ENCODE data around the gene MAML3. TPM values are rescaled to one million over a fixed set of nuclear protein-coding genes. Genes with fewer than 3 reads are reported as not detected.

MAML3 gene
- total and polyA plus RNA-seq, 2 experiments from 2014 or later, result 4.1 to 11.2 TPM

DNA sequence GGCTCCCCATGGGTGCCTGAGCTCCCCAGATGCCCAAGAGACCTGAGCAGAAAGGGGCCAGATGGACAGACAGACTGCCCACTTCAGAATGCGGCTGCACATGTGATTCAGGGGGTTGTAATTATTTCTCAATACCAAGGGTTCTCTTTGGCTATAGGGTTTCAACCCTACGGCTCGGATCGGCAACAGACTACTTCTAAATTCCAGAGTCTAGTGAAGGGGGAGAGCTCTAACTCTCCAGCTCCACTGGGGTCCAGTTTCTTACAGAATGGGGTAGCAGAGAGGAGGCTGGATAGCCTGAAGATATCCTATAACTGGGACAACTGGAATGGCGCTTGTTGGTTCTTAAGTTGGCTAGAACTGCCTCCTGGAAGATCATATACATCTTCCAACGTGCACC, 352.1 kb downstream of the MAML3 start:
- H3K27me3 ChIP-seq, result no peaks in the 10 kb centered on the region
- TF ChIP-seq, protein P1, sequence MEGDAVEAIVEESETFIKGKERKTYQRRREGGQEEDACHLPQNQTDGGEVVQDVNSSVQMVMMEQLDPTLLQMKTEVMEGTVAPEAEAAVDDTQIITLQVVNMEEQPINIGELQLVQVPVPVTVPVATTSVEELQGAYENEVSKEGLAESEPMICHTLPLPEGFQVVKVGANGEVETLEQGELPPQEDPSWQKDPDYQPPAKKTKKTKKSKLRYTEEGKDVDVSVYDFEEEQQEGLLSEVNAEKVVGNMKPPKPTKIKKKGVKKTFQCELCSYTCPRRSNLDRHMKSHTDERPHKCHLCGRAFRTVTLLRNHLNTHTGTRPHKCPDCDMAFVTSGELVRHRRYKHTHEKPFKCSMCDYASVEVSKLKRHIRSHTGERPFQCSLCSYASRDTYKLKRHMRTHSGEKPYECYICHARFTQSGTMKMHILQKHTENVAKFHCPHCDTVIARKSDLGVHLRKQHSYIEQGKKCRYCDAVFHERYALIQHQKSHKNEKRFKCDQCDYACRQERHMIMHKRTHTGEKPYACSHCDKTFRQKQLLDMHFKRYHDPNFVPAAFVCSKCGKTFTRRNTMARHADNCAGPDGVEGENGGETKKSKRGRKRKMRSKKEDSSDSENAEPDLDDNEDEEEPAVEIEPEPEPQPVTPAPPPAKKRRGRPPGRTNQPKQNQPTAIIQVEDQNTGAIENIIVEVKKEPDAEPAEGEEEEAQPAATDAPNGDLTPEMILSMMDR (IDR thresholded peaks at IDR 0.05; ENCODE audit: poor library complexity), result no peak
- TF ChIP-seq EZH2 (IDR thresholded peaks at IDR 0.05; ENCODE audit: borderline replicate concordance), result no peak
- TF ChIP-seq EZH2phosphoT487 (IDR thresholded peaks at IDR 0.05; ENCODE audit: low read depth, severe bottlenecking, unreplicated experiment), result no peak
- H3K9me2 ChIP-seq (replicated peaks; ENCODE audit: insufficient read depth), result no peaks in the 10 kb centered on the region
- H3K27ac ChIP-seq, result no peak overlapping the region
- H4K20me1 ChIP-seq (ENCODE audit: insufficient read depth, poor library complexity, severe bottlenecking), result no peaks in the 10 kb centered on the region
- H3K79me2 ChIP-seq, result peaks cover 3% of the 10 kb centered on the region
- H3K4me1 ChIP-seq (ENCODE audit: insufficient read depth), result peaks cover 18% of the 10 kb centered on the region
- H3K36me3 ChIP-seq (replicated peaks; ENCODE audit: insufficient read depth, low read depth), result no peaks in the 10 kb centered on the region
- no peak overlapping the region for H3K4me3 ChIP-seq
- 92% methylated on average over 6 of the region's 6 CpGs for WGBS (ENCODE audit: low lambda C conversion rate, missing lambda C conversion rate)
- H3K9me3 ChIP-seq (ENCODE audit: low read depth), result no peaks in the 10 kb centered on the region
- DNase-seq (ENCODE audit: low spot score), result no peak
- H3K4me2 ChIP-seq, result no peak overlapping the region
- no peak overlapping the region for H2AFZ ChIP-seq

DNA sequence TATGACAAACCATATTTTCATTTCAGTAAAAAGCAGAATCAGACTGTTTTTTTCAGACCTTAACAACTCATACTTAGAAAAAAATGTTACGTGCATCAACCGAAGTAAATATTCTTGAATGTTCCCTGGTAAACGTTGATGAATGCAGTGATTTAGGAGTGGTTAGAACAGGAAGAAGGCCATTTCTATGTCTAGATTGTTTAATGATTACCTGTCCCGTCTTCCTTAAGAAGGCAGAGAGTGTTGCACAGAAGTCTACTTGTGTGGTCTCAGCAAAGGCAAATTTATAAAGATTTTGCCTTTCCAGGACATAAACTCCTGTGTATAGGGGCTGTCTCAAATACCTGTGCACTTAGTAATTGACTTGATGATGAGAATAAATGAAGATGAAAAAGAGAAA, 353.9 kb downstream of the MAML3 start:
- no peak for DNase-seq (ENCODE audit: low spot score)
- H2AFZ ChIP-seq, result no peak overlapping the region
- peak overlapping the region; percentile 58 for H3K4me2 ChIP-seq
- no peaks in the 10 kb centered on the region for H3K79me2 ChIP-seq
- H3K27ac ChIP-seq, result peak overlapping the region; percentile 58
- WGBS (ENCODE audit: low lambda C conversion rate, missing lambda C conversion rate), result 37% methylated on average over 4 of the region's 4 CpGs
- H3K27me3 ChIP-seq, result no peaks in the 10 kb centered on the region
- no peaks in the 10 kb centered on the region for H3K36me3 ChIP-seq (replicated peaks; ENCODE audit: insufficient read depth, low read depth)
- peaks cover 18% of the 10 kb centered on the region for H3K4me1 ChIP-seq (ENCODE audit: insufficient read depth)
- H4K20me1 ChIP-seq (ENCODE audit: insufficient read depth, poor library complexity, severe bottlenecking), result no peaks in the 10 kb centered on the region
- H3K9me2 ChIP-seq (replicated peaks; ENCODE audit: insufficient read depth), result no peaks in the 10 kb centered on the region
- H3K4me3 ChIP-seq, result no peak overlapping the region
- TF ChIP-seq EZH2phosphoT487 (IDR thresholded peaks at IDR 0.05; ENCODE audit: low read depth, severe bottlenecking, unreplicated experiment) (no peak), EZH2 (IDR thresholded peaks at IDR 0.05; ENCODE audit: borderline replicate concordance) (no peak)
- TF ChIP-seq, protein P1 (IDR thresholded peaks at IDR 0.05; ENCODE audit: poor library complexity), result no peak
- no peaks in the 10 kb centered on the region for H3K9me3 ChIP-seq (ENCODE audit: low read depth)

DNA sequence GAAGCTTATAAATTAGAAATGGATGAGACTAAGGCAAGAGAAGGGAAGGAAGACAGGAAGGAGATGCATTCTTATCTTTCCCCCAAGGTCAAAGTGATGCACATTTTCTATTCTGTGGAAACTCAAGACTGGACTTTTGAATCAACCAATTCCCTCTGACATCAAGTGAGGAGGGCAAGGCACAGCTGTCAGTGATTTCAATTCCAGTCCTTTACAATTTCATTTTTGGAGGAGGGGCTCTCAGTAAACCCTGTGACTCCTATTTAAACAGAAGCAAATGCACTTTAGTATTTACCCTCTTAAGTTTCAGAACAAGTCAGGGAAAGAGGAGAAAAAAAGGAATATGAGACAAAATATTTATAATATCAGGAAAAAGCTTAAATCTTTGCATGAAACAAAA, 354.4 kb downstream of the MAML3 start:
- no peaks in the 10 kb centered on the region for H3K79me2 ChIP-seq
- no peaks in the 10 kb centered on the region for H3K9me3 ChIP-seq (ENCODE audit: low read depth)
- H3K4me3 ChIP-seq, result no peak overlapping the region
- peak overlapping the region; percentile 58 for H3K27ac ChIP-seq
- no peaks in the 10 kb centered on the region for H3K27me3 ChIP-seq
- DNase-seq (ENCODE audit: low spot score), result no peak
- no peaks in the 10 kb centered on the region for H3K9me2 ChIP-seq (replicated peaks; ENCODE audit: insufficient read depth)
- no peak for TF ChIP-seq EZH2 (IDR thresholded peaks at IDR 0.05; ENCODE audit: borderline replicate concordance)
- TF ChIP-seq, protein P1 (IDR thresholded peaks at IDR 0.05; ENCODE audit: poor library complexity), result no peak
- TF ChIP-seq EZH2phosphoT487 (IDR thresholded peaks at IDR 0.05; ENCODE audit: low read depth, severe bottlenecking, unreplicated experiment), result no peak
- peaks cover 18% of the 10 kb centered on the region for H3K4me1 ChIP-seq (ENCODE audit: insufficient read depth)
- no peaks in the 10 kb centered on the region for H3K36me3 ChIP-seq (replicated peaks; ENCODE audit: insufficient read depth, low read depth)
- no peak overlapping the region for H2AFZ ChIP-seq
- H3K4me2 ChIP-seq, result peak overlapping the region; percentile 58
- H4K20me1 ChIP-seq (ENCODE audit: insufficient read depth, poor library complexity, severe bottlenecking), result no peaks in the 10 kb centered on the region

DNA sequence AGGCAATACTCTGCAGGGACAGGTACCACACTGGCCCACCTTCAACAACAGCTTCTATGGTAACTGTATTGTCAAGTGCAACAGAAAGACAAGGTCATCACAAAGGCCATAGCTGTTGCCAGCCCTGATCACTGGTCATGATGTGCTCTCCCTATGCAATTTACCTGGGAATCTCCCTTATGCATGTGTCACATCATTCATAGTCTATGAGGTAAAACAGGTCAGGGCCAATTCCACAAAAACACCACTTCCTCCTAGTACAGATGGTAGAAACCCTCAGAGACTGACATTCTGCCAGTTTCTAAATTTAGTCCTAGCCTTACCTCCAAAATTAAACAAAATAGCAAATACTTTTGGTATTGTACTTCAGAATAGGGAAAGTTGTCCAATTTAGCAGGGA, 355.5 kb downstream of the MAML3 start:
- H3K79me2 ChIP-seq, result no peaks in the 10 kb centered on the region
- no peaks in the 10 kb centered on the region for H4K20me1 ChIP-seq (ENCODE audit: insufficient read depth, poor library complexity, severe bottlenecking)
- H2AFZ ChIP-seq, result no peak overlapping the region
- no peaks in the 10 kb centered on the region for H3K9me3 ChIP-seq (ENCODE audit: low read depth)
- no peaks in the 10 kb centered on the region for H3K9me2 ChIP-seq (replicated peaks; ENCODE audit: insufficient read depth)
- TF ChIP-seq, protein P1 (IDR thresholded peaks at IDR 0.05; ENCODE audit: poor library complexity), result no peak
- TF ChIP-seq EZH2phosphoT487 (IDR thresholded peaks at IDR 0.05; ENCODE audit: low read depth, severe bottlenecking, unreplicated experiment) (no peak), EZH2 (IDR thresholded peaks at IDR 0.05; ENCODE audit: borderline replicate concordance) (no peak)
- H3K4me1 ChIP-seq (ENCODE audit: insufficient read depth), result peaks cover 18% of the 10 kb centered on the region
- DNase-seq (ENCODE audit: low spot score), result no peak
- H3K27me3 ChIP-seq, result no peaks in the 10 kb centered on the region
- no peak overlapping the region for H3K4me3 ChIP-seq
- H3K27ac ChIP-seq, result no peak overlapping the region
- H3K36me3 ChIP-seq (replicated peaks; ENCODE audit: insufficient read depth, low read depth), result no peaks in the 10 kb centered on the region
- no peak overlapping the region for H3K4me2 ChIP-seq

Measured in hepatocyte (in vitro differentiated cells).